H54 (cell line): ENCODE measurements around the gene KRT85.

Source experiments
- DNase-seq: peaks from one replicate; pipeline ENCODE4 v3.0.0; 2011; ENCODE audit warnings: low spot score, mixed read lengths; ENCODE audit not compliant: insufficient read length
- FAIRE-seq: peaks from 3 replicates; lab custom pipeline; 2011; peaks lifted over from hg19 to GRCh38; lab: Jason Lieb, UNC
- POLR2A ChIP-seq: IDR thresholded peaks from 2 replicates; pipeline ENCODE4 v1.6.1; 2011; ENCODE audit warnings: low read depth, mild to moderate bottlenecking, low read length

The KRT85 gene

DNA sequence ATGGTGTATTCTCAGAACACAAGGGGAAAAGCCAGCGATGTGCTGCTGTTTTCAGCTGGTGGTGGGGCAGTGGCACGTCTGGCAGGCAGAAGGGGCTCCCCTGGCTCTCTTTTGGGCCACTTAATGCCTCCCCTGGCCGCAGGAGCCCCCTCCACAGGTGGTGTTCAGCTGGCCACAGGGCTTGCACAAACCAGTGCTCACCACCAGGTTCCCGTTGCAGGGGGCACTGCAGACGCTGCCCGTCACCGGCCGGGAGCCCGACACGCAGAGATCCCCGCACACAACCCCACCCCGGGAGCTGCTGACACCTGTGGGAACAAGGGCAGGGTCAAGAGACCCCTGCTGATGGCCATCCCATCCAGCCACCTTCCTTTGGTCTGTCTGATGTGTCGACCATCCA, 52.8 kb downstream of the KRT85 start:
- FAIRE-seq (no peak), DNase-seq (no peak)
- no peak for TF ChIP-seq POLR2A

- no peak for TF ChIP-seq POLR2A
- DNase-seq (no peak), FAIRE-seq (no peak)
Measured at GRCh38 chr12:52313926-52314325, 53.4 kb downstream of the KRT85 start.

DNA sequence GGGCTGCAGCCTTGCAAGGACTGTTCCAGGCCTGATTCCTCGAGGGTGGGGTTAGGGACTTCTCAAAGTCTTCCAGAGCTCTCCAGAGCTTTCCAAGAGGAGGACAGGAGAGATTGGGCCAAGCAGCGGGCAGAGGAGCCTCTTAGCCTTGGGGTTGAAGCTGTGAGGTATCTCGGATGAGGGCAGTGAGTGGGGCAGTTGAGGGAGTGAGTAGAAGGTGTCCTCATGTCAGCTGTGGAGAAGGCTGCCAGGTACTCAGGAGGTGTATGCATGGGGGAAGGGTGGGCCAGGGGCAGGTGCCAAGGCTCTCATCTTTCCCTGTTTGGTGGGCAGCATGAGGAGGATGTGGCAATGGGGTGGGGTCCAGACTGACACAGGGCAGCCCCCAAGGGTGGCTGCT, 53.8 kb downstream of the KRT85 start:
- FAIRE-seq (no peak), DNase-seq (no peak)
- TF ChIP-seq POLR2A: no peak

DNA sequence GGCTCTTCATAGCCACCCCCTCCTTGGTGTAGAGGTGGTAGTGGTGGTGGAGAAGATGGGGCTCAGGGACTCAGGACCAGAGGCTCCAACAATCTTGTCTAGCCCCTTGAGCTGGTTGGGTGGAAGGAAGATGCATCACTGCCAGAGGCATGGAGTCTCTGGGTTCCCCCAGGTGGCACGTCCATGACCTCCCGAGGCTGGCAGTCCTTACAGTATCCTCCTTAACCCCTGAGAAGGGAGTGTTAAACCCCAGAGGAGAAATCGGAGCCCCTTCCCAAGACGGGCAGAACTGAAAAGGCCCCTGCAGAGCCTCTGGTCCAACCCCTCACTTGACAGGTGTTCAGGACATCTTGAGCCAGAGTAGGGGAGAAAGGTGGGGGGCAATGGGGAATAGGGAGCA, 55.2 kb downstream of the KRT85 start:
- no peak for DNase-seq
- no peak for TF ChIP-seq POLR2A
- no peak for FAIRE-seq

DNA sequence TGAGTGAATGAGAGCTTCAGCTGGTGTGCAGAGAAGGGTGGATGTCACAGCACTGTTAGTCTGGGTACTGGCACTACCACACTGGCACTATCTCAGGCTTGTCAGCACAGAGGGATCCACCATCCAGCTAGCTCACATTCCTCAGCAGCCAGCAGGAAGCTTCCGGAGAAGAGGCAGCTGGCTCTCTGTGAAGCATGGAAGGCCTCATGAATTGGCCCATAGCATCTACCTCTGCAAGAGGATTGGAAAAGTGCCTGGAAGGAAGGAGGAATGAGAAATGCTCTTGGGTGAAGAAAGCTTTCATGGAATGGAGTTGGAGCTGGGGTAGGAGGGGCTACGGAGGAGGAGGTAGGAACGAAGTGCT, 56.0 kb downstream of the KRT85 start:
- no peak for DNase-seq
- TF ChIP-seq POLR2A: no peak
- FAIRE-seq: no peak

DNA sequence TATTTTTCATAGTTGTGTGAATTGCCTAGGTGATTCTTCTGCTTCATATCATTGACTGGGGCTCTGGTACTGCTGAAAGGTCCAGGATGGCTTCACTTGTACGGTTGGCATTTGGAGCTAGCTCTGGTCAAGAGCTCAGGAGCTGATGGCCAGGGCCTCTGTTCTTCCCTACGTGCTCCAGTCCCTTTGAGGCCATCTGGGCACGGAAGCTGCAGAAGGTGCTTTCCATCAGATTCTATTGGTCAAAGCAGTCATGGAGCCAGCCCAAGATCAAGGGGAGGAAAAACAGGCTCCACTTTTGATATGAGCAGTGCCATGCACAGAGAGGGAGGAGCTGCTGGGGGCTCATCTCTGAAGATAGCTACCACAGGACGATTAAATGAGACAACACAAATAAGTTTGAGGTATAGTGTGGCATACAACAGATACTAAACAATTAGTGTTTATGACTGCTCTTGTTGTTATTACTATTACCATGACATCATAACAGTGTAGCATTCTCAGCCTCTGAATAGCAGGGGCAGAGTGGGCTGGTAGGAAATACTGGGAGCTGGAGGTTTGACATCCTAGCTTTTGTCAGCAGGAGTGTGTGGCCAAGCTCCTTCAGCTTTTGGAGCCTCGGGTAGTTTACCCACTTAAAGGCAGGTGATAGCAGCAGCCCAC, 56.5 kb downstream of the KRT85 start:
- TF ChIP-seq POLR2A: no peak
- FAIRE-seq (no peak), DNase-seq (peak; percentile 53)
